ENCODE results near the gene TRMT11.

Gene TRMT11

DNA sequence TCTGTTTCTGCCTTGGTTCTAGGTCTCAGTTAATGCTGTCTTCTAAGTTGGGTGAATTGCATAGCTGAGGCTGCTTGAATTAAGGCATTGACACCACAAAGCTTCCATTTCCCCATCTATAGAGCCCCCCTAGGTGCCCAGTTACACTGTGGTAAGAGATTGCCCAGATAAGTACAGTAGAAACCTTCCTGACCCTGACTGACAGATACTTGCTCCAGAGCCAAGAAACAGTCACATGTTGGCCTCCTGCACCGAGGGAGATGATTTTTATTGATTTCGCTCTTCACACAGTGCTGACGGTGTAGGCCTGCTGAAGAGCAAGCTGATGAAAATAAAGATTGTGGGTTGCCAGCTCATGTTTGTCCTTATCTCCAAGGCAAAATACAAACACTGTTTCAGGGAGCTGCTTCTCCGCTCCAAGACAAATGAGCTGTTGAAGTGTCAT lies 67.9 kb downstream of the TRMT11 start:
- Histone ChIP-seq H3K4me1 (ENCODE audit: low read length) (no peaks in the 10 kb centered on the region), H3K4me3 (ENCODE audit: low read length) (no peak overlapping the region)
- DNase-seq = no peak

DNA sequence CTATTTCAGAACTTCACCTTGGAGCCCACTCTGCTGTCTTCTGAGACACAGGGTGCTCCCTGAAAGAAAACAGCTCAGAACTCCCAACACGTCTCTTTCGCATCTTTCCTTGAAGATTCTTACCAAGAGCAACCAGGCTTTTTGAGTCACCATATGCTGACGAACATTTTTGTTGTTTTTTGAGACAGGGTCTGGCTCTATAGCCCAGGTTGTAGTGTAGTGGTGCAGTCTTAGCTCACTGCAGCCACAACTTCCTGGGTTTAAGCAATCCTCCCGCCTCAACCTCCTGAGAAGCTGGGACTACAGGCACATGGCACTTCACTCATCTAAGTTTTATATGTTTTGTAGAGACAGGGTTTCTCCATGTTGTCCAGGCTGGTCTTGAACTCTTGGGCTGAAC lies 68.5 kb downstream of the TRMT11 start:
- Histone ChIP-seq H3K9ac (ENCODE audit: low read length) (no peak overlapping the region), H3K4me3 (ENCODE audit: low read length) (no peak overlapping the region), H3K9me2 (replicated peaks; ENCODE audit: insufficient read depth, low read length) (no peaks in the 10 kb centered on the region), H3K9me3 (replicated peaks; ENCODE audit: insufficient read depth, low read length) (no peaks in the 10 kb centered on the region), H3K79me2 (ENCODE audit: low read length) (no peaks in the 10 kb centered on the region), H3K27me3 (replicated peaks; ENCODE audit: insufficient read depth, low read length) (no peaks in the 10 kb centered on the region), H3K4me2 (ENCODE audit: low read depth, low read length) (no peak overlapping the region), H3K36me3 (replicated peaks; ENCODE audit: insufficient read depth, low read length) (no peaks in the 10 kb centered on the region), H4K20me1 (ENCODE audit: insufficient read depth, low read length) (no peaks in the 10 kb centered on the region), H3K4me1 (ENCODE audit: low read length) (no peaks in the 10 kb centered on the region), H3K27ac (ENCODE audit: low read length) (no peak overlapping the region), H3F3A (ENCODE audit: insufficient read depth, low read length) (no peaks in the 10 kb centered on the region), H2AFZ (ENCODE audit: low read length) (no peak overlapping the region)
- TF ChIP-seq, protein P1, sequence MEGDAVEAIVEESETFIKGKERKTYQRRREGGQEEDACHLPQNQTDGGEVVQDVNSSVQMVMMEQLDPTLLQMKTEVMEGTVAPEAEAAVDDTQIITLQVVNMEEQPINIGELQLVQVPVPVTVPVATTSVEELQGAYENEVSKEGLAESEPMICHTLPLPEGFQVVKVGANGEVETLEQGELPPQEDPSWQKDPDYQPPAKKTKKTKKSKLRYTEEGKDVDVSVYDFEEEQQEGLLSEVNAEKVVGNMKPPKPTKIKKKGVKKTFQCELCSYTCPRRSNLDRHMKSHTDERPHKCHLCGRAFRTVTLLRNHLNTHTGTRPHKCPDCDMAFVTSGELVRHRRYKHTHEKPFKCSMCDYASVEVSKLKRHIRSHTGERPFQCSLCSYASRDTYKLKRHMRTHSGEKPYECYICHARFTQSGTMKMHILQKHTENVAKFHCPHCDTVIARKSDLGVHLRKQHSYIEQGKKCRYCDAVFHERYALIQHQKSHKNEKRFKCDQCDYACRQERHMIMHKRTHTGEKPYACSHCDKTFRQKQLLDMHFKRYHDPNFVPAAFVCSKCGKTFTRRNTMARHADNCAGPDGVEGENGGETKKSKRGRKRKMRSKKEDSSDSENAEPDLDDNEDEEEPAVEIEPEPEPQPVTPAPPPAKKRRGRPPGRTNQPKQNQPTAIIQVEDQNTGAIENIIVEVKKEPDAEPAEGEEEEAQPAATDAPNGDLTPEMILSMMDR (IDR thresholded peaks at IDR 0.05; ENCODE audit: low read length) = no peak
- no peak for TF ChIP-seq EZH2phosphoT487 (IDR thresholded peaks at IDR 0.05; ENCODE audit: low read length)
- no peak for TF ChIP-seq EZH2 (optimal IDR thresholded peaks at IDR 0.05; ENCODE audit: low read depth, low read length)
- DNase-seq = no peak

More for the DNA sequence above, 67.9 kb downstream of the TRMT11 start:
- no peaks in the 10 kb centered on the region for H3F3A ChIP-seq (ENCODE audit: insufficient read depth, low read length)
- H2AFZ ChIP-seq (ENCODE audit: low read length) = no peak overlapping the region
- no peaks in the 10 kb centered on the region for H3K27me3 ChIP-seq (replicated peaks; ENCODE audit: insufficient read depth, low read length)
- no peaks in the 10 kb centered on the region for H3K36me3 ChIP-seq (replicated peaks; ENCODE audit: insufficient read depth, low read length)
- no peaks in the 10 kb centered on the region for H4K20me1 ChIP-seq (ENCODE audit: insufficient read depth, low read length)
- TF ChIP-seq, protein P1 (IDR thresholded peaks at IDR 0.05; ENCODE audit: low read length) = no peak
- H3K4me2 ChIP-seq (ENCODE audit: low read depth, low read length) = no peak overlapping the region
- H3K9ac ChIP-seq (ENCODE audit: low read length) = no peak overlapping the region
- H3K9me2 ChIP-seq (replicated peaks; ENCODE audit: insufficient read depth, low read length) = no peaks in the 10 kb centered on the region
- no peaks in the 10 kb centered on the region for H3K79me2 ChIP-seq (ENCODE audit: low read length)
- H3K27ac ChIP-seq (ENCODE audit: low read length) = no peak overlapping the region
- no peaks in the 10 kb centered on the region for H3K9me3 ChIP-seq (replicated peaks; ENCODE audit: insufficient read depth, low read length)

DNA sequence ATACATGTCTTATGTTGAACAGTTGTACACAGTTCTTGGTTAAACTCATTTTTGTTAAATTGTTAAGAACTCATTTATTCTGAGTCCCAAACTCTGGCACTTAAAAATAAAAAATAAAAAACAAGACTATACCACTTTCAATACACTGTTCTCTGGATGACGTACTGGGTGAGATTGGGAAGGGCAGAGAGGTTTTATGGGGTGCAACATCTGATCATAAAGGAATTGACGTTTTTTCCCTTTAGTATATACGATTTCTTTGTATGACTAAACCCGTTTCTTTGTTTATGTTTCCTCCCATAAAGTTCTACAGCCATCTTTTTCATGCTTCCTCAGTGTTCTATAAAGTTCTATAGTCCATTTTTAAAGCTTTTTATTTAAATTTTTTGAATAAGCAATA lies 69.1 kb downstream of the TRMT11 start:
- no peak overlapping the region for H3K4me3 ChIP-seq (ENCODE audit: low read length)
- no peaks in the 10 kb centered on the region for H3F3A ChIP-seq (ENCODE audit: insufficient read depth, low read length)
- H2AFZ ChIP-seq (ENCODE audit: low read length) = no peak overlapping the region
- no peak overlapping the region for H3K9ac ChIP-seq (ENCODE audit: low read length)
- TF ChIP-seq, protein P1 (IDR thresholded peaks at IDR 0.05; ENCODE audit: low read length) = no peak
- TF ChIP-seq EZH2phosphoT487 (IDR thresholded peaks at IDR 0.05; ENCODE audit: low read length) = no peak
- TF ChIP-seq EZH2 (optimal IDR thresholded peaks at IDR 0.05; ENCODE audit: low read depth, low read length) = no peak
- no peaks in the 10 kb centered on the region for H3K27me3 ChIP-seq (replicated peaks; ENCODE audit: insufficient read depth, low read length)
- no peak for DNase-seq
- no peaks in the 10 kb centered on the region for H3K9me2 ChIP-seq (replicated peaks; ENCODE audit: insufficient read depth, low read length)
- H4K20me1 ChIP-seq (ENCODE audit: insufficient read depth, low read length) = no peaks in the 10 kb centered on the region
- no peaks in the 10 kb centered on the region for H3K4me1 ChIP-seq (ENCODE audit: low read length)
- no peak overlapping the region for H3K27ac ChIP-seq (ENCODE audit: low read length)
- H3K79me2 ChIP-seq (ENCODE audit: low read length) = no peaks in the 10 kb centered on the region
- no peaks in the 10 kb centered on the region for H3K36me3 ChIP-seq (replicated peaks; ENCODE audit: insufficient read depth, low read length)
- H3K9me3 ChIP-seq (replicated peaks; ENCODE audit: insufficient read depth, low read length) = no peaks in the 10 kb centered on the region
- H3K4me2 ChIP-seq (ENCODE audit: low read depth, low read length) = no peak overlapping the region
